Osteocyte (in vitro differentiated cells): Measurements from ENCODE around the gene CACNA2D3. TPM values are rescaled to one million over a fixed set of nuclear protein-coding genes. Genes with fewer than 3 reads are reported as not detected.

ENCODE experiments used
- DNase-seq: peaks from one replicate; pipeline ENCODE4 v3.0.0; 2021; ENCODE audit warnings: mixed read lengths; ENCODE audit not compliant: unreplicated experiment; ENCODE audit errors: extremely low spot score
- H3K27ac Mint-ChIP-seq: one replicate; pipeline ENCODE4 v1.8.0; 2021; ENCODE audit warnings: mild to moderate bottlenecking, mixed read lengths; ENCODE audit not compliant: unreplicated experiment
- H3K27me3 Mint-ChIP-seq: one replicate; pipeline ENCODE4 v1.8.0; 2021; ENCODE audit warnings: mixed read lengths; ENCODE audit not compliant: unreplicated experiment
- H3K36me3 Mint-ChIP-seq: one replicate; pipeline ENCODE4 v1.8.0; 2021; ENCODE audit warnings: mixed read lengths; ENCODE audit not compliant: unreplicated experiment
- H3K4me1 Mint-ChIP-seq: one replicate; pipeline ENCODE4 v1.8.0; 2021; ENCODE audit warnings: mixed read lengths; ENCODE audit not compliant: unreplicated experiment
- H3K4me3 Mint-ChIP-seq: one replicate; pipeline ENCODE4 v1.8.0; 2021; ENCODE audit warnings: mild to moderate bottlenecking, moderate library complexity, mixed read lengths; ENCODE audit not compliant: unreplicated experiment
- H3K9me3 Mint-ChIP-seq: one replicate; pipeline ENCODE4 v1.8.0; 2021; ENCODE audit warnings: mixed read lengths; ENCODE audit not compliant: unreplicated experiment
- total RNA-seq: library from RNA; stranded (reverse); gene quantifications from 2 replicates; pipeline ENCODE4 v1.2.1, GENCODE V29; 2021
- TF ChIP-seq, protein P1 (sequence below): fragments of 200-600 bp; sonication (generic); IDR thresholded peaks from 2 replicates; pipeline ENCODE4 v1.5.0; 2021; ENCODE audit warnings: antibody characterized with exemption, mild to moderate bottlenecking, moderate library complexity

CACNA2D3 gene
- total RNA-seq, 1 donor from 2014 or later, result 0.46 TPM

DNA sequence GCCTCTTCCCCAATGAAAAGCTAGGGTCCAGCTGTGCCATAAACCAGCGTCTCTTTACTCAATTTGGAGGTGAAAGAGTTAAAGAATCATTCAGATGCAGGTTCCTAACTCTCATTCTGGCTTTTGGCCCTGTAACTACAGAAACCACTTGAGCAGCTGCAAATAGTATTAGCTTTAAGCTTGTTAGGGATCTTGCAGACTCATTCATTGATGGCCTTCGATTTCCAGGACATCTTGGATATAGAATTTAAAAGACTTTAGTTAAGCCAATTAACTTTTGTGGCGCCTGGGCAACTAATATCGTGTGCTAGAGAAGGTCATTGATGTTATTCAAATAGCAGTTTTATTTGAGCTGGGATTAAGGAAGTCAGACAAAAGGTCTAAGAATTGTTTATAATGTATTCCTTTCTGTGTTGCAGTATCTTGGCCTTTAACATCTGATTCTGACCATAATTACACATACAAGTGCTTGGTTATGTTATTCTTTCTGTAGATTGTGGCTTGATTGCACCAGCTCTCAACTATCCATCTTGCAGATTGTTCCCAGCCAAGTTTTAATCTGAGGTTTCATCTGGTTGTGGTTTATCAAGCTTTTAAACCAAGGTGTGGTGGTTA, 185.3 kb downstream of the CACNA2D3 start:
- no peaks in the 10 kb centered on the region for H3K27me3 Mint-ChIP-seq
- TF ChIP-seq, protein P1, sequence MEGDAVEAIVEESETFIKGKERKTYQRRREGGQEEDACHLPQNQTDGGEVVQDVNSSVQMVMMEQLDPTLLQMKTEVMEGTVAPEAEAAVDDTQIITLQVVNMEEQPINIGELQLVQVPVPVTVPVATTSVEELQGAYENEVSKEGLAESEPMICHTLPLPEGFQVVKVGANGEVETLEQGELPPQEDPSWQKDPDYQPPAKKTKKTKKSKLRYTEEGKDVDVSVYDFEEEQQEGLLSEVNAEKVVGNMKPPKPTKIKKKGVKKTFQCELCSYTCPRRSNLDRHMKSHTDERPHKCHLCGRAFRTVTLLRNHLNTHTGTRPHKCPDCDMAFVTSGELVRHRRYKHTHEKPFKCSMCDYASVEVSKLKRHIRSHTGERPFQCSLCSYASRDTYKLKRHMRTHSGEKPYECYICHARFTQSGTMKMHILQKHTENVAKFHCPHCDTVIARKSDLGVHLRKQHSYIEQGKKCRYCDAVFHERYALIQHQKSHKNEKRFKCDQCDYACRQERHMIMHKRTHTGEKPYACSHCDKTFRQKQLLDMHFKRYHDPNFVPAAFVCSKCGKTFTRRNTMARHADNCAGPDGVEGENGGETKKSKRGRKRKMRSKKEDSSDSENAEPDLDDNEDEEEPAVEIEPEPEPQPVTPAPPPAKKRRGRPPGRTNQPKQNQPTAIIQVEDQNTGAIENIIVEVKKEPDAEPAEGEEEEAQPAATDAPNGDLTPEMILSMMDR, result no peak
- no peak overlapping the region for H3K4me3 Mint-ChIP-seq
- H3K9me3 Mint-ChIP-seq, result peaks cover 5% of the 10 kb centered on the region
- no peaks in the 10 kb centered on the region for H3K4me1 Mint-ChIP-seq
- no peak overlapping the region for H3K27ac Mint-ChIP-seq
- no peak for DNase-seq
- H3K36me3 Mint-ChIP-seq, result no peaks in the 10 kb centered on the region

- Mint-ChIP-seq H3K4me3 (no peak overlapping the region), H3K4me1 (no peaks in the 10 kb centered on the region), H3K36me3 (no peaks in the 10 kb centered on the region), H3K9me3 (peaks cover 14% of the 10 kb centered on the region), H3K27me3 (no peaks in the 10 kb centered on the region), H3K27ac (no peak overlapping the region)
- TF ChIP-seq, protein P1, result no peak
- DNase-seq, result no peak
Observed at GRCh38 chr3:54309601-54310000, 187.2 kb downstream of the CACNA2D3 start.

DNA sequence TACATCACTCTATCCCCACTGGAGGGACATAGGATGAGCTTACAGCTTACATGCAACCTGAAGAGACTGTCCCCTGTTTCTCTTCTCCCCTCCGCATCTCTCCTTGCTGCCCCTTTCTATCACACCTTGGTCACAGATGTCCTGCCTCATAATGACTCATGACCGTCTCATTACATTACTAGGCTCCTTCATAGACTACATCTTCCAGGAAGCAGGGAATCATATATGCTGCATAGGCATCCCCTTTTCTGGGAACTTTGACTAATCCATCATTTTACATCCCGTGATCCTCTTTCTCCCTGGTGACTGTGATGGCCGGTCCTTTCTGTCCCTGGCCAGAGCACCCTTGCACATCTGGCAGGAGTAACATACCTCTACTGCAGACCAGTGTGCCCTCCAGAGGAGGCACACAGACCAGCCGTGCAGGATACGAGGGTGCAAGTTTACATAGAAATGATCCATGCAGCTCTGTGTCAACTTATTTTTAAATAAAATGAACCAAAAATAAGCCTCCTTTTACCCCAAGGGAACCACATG, 188.9 kb downstream of the CACNA2D3 start:
- Mint-ChIP-seq H3K4me1 (no peaks in the 10 kb centered on the region), H3K27me3 (no peaks in the 10 kb centered on the region), H3K27ac (no peak overlapping the region), H3K36me3 (no peaks in the 10 kb centered on the region), H3K4me3 (no peak overlapping the region), H3K9me3 (peaks cover 21% of the 10 kb centered on the region)
- DNase-seq, result no peak
- TF ChIP-seq, protein P1, result no peak

DNA sequence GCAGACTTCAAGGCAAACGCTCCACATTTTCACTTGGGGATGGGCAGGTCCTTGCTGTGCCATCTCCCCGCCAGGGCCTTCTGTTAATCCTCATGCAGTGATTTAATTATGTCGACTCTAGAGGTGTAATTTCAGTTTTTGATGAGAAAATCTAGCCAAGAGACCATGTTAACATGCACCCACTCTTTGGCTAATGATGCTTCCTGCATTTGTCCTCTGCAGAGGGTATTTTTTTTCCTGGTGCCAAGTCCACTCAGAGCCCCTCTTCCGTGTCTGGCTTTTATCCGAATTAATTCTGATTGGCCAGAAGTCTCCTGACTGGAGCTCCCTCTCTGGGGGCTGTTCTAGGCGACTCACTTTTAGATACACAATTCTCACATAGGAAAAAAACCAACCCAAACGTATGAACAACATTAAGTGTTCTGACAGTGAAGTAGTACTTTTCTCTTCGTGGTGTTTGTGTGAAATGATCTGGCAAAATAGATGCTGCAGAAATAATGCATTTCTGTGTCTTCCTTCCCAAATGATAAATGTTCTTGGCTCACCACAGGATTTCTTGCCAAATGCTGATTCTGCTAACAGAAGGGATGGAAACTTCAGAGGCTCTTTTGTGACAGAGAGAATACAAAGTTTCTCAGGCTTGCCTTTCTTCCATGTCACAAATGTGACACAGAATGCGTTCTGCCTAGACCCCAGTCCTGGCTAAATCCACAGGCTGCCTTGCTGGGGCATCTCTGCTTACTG, 190.0 kb downstream of the CACNA2D3 start:
- Mint-ChIP-seq H3K36me3 (no peaks in the 10 kb centered on the region), H3K4me3 (no peak overlapping the region), H3K27me3 (no peaks in the 10 kb centered on the region), H3K9me3 (peaks cover 21% of the 10 kb centered on the region), H3K27ac (no peak overlapping the region), H3K4me1 (no peaks in the 10 kb centered on the region)
- TF ChIP-seq, protein P1, result no peak
- no peak for DNase-seq

DNA sequence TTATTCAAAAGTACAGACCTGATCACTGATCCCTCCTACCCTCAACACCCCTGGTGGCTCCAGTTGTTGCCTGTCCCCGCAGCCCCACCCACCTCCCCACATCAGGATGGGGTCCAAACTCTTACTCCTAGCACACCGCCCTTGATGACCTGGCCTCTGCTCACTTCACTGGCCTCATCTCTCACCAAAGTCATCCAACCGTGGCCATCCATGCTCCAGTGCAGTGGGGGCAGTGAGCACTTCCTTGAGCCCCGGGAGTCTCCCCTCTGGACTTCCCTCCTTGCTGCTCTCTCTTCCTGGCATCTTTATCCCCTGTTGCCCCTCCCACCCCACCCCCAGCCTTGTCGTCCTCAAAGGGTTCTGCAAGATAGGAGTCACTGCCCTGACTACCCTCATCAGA, 191.1 kb downstream of the CACNA2D3 start:
- no peaks in the 10 kb centered on the region for H3K36me3 Mint-ChIP-seq

More for the DNA sequence above, 191.1 kb downstream of the CACNA2D3 start:
- no peak for DNase-seq
- Mint-ChIP-seq H3K27ac (no peak overlapping the region), H3K9me3 (peaks cover 28% of the 10 kb centered on the region), H3K4me3 (no peak overlapping the region), H3K4me1 (no peaks in the 10 kb centered on the region), H3K27me3 (no peaks in the 10 kb centered on the region)
- TF ChIP-seq, protein P1, result no peak
